Duodenal mucosa (tissue), 2 donors: ENCODE data around the gene MACROD2.

Experiments
- H3K27ac ChIP-seq: one replicate; pipeline ENCODE4 v1.7.0; 2013; ENCODE audit warnings: low read depth, low read length
- H3K27me3 ChIP-seq, 2 donors: one replicate each; pipeline ENCODE4 v1.7.0; 2013; ENCODE audit warnings: low read length in 2 of 2, control low read depth in 1 of 2; ENCODE audit not compliant: insufficient read depth in 2 of 2, control insufficient read depth in 1 of 2
- H3K36me3 ChIP-seq, 2 donors: one replicate each; pipeline ENCODE4 v1.7.0; 2013; ENCODE audit warnings: low read length in 2 of 2, control low read depth in 1 of 2; ENCODE audit not compliant: insufficient read depth in 2 of 2, control insufficient read depth in 1 of 2
- H3K4me1 ChIP-seq, 2 donors: one replicate each; pipeline ENCODE4 v1.7.0; 2013; ENCODE audit warnings: low read length in 2 of 2, control low read depth in 1 of 2; ENCODE audit not compliant: insufficient read depth in 2 of 2, control insufficient read depth in 1 of 2
- H3K4me3 ChIP-seq, 2 donors: one replicate each; pipeline ENCODE4 v1.7.0; 2013; ENCODE audit warnings: low read length in 2 of 2, low read depth in 1 of 2
- H3K9ac ChIP-seq, 2 donors: one replicate each; pipeline ENCODE4 v1.7.0; 2013; ENCODE audit warnings: low read length in 2 of 2, low read depth in 1 of 2
- H3K9me3 ChIP-seq, 2 donors: one replicate each; pipeline ENCODE4 v1.7.0; 2013; ENCODE audit warnings: low read length in 2 of 2, control low read depth in 1 of 2; ENCODE audit not compliant: control insufficient read depth in 1 of 2

MACROD2 gene

DNA sequence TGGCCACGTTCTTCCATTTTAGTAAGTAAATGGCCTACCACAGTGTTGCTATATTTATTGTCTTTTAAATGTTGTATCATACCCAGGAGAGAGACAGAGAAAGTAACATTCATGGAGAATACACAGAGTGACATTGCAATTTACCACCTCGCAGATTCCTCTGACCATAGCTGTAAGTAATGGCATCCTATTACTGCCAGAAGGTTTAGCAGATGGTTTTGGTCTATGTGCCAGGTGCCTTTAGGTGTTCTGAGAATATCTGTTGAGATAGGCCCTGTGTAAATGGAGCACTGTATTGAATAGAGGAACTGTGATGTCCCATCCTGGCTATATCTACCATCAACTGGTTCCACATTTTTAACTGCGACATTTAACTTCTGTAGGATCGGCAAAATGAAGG is 2018.3 kb downstream of the MACROD2 start:
- H3K27ac ChIP-seq: no peak overlapping the region
- no peaks in the 10 kb centered on the region for H3K36me3 ChIP-seq
- H3K9ac ChIP-seq: no peak overlapping the region
- no peaks in the 10 kb centered on the region for H3K4me1 ChIP-seq
- H3K27me3 ChIP-seq: no peaks in the 10 kb centered on the region
- no peaks in the 10 kb centered on the region for H3K9me3 ChIP-seq
- H3K4me3 ChIP-seq: no peak overlapping the region

DNA sequence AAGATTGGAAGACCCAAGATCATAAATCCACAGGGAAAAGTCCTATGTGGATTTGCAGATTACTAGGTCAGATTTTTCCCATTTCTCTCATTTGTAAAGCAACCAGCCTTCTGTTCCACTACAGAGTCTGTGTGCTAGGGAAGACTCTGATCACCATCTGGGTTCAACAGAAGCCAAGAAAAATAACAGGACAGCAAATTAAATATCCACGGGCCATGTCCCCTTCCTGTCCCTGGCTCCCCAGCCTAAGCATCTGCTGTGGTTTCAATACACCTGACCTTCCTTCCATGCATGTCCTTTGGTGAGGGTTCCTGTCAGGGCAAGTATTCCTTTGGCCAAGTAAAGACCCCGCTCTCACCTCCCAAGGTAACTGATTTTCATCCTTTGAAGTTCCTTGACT is 2019.1 kb downstream of the MACROD2 start:
- no peaks in the 10 kb centered on the region for H3K36me3 ChIP-seq
- H3K27ac ChIP-seq: no peak overlapping the region
- H3K4me3 ChIP-seq: no peak overlapping the region
- H3K9ac ChIP-seq: no peak overlapping the region
- no peaks in the 10 kb centered on the region for H3K9me3 ChIP-seq
- no peaks in the 10 kb centered on the region for H3K4me1 ChIP-seq
- H3K27me3 ChIP-seq: no peaks in the 10 kb centered on the region

DNA sequence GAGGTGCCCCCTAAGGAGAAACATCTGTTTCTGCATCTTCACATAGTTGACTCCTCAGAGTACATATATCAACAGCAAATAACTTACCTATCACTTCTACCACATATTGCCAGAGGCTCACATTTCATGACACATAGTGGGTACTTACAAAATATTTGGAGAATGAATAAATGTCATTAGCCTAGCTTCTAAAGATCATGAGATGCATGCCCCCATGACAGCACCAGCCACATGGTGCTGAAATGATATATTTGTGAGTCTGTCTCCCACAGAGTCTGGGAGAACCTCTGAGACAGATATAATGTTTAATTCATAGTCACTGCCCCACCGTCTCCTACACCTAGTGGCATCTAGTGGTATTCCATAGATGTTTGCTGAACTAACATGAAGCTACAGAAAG is 2022.3 kb downstream of the MACROD2 start:
- Histone ChIP-seq H3K36me3 (no peaks in the 10 kb centered on the region), H3K9ac (no peak overlapping the region), H3K27me3 (no peaks in the 10 kb centered on the region), H3K4me1 (no peaks in the 10 kb centered on the region), H3K9me3 (no peaks in the 10 kb centered on the region), H3K27ac (no peak overlapping the region), H3K4me3 (no peak overlapping the region)

DNA sequence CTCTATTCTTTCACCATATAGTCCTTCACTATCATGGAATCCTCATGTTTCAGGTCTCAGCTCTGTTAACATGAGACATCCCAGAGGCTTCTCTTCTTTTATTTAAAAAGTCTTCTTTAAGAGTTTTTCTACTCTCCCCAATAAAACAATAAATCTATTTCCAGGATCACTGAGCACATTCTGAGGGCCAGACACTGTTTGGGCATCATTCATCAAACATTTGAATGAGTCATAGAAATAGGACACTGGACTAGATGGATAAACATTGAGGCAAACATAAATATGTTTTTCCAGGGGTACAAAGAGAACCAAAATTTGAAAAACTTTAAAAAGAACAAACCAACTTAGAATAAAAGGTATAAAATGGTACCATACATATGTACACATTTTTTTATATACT is 2023.6 kb downstream of the MACROD2 start:
- no peaks in the 10 kb centered on the region for H3K9me3 ChIP-seq
- no peak overlapping the region for H3K9ac ChIP-seq
- H3K4me1 ChIP-seq: no peaks in the 10 kb centered on the region
- no peaks in the 10 kb centered on the region for H3K36me3 ChIP-seq
- H3K4me3 ChIP-seq: no peak overlapping the region
- H3K27ac ChIP-seq: no peak overlapping the region
- no peaks in the 10 kb centered on the region for H3K27me3 ChIP-seq

DNA sequence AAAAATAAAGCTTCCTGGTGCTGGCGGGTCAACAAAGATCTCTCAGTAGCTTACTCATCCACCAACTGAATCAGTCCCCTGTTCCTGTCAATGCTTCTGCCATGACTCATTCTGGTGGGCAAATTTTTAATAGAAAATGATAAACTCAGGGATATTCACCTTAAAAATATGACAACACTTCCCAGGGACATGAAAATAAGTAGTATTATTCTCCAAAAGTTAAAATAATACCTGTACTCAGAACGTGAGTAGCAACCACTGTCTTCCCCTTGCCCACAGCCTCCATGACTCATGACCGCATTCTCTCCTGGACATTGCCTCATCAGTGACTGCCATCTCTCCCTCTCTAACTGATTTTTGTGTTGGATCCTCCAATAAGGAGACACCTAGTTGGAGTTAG is 2025.7 kb downstream of the MACROD2 start:
- H3K36me3 ChIP-seq: no peaks in the 10 kb centered on the region
- H3K9ac ChIP-seq: no peak overlapping the region
- no peak overlapping the region for H3K27ac ChIP-seq
- H3K4me1 ChIP-seq: no peaks in the 10 kb centered on the region
- H3K27me3 ChIP-seq: no peaks in the 10 kb centered on the region
- no peaks in the 10 kb centered on the region for H3K9me3 ChIP-seq
- no peak overlapping the region for H3K4me3 ChIP-seq

DNA sequence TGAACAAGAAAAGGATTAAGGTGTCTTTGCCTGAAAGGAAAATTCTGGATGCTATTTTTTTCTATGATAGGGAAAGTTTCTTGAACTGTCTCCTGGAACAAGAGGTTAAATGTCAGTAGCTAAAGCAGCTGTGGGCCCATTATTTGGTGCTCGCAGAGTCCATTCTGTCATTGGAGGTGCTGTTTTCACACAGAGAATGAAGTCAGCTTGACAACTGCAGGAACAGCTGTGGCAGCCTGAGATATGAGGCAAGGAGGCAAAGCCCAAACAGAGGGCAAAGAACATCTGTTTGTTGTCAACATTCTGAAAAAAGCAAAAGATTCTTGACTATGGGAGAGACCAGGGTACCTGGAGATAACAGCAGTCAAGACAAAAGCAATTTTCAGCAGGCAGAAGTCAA is 2029.8 kb downstream of the MACROD2 start:
- Histone ChIP-seq H3K4me1 (no peaks in the 10 kb centered on the region), H3K9ac (no peak overlapping the region), H3K4me3 (no peak overlapping the region), H3K9me3 (no peaks in the 10 kb centered on the region), H3K36me3 (no peaks in the 10 kb centered on the region), H3K27me3 (no peaks in the 10 kb centered on the region), H3K27ac (no peak overlapping the region)

DNA sequence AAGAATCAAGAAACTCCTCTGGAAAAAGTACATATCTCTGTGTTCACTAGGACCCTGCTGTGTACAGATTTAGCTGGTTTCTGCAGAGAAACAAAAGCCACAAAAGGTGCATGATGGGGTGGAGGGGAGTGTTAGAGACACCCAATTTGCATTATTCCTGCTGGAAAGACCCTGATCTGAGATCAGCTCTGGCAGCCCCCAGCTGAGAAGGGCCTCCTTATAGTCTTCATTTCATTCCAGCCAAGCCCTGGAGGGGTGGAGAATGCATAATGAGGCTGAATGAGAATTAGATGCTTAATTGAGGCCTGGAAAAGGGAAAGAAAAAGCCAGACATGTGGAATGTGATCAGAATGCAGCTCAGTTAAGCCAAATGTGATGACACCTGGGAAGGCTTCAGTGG is 2032.4 kb downstream of the MACROD2 start:
- Histone ChIP-seq H3K9ac (no peak overlapping the region), H3K27me3 (no peaks in the 10 kb centered on the region), H3K36me3 (no peaks in the 10 kb centered on the region), H3K4me3 (no peak overlapping the region), H3K9me3 (no peaks in the 10 kb centered on the region), H3K4me1 (no peaks in the 10 kb centered on the region), H3K27ac (no peak overlapping the region)

DNA sequence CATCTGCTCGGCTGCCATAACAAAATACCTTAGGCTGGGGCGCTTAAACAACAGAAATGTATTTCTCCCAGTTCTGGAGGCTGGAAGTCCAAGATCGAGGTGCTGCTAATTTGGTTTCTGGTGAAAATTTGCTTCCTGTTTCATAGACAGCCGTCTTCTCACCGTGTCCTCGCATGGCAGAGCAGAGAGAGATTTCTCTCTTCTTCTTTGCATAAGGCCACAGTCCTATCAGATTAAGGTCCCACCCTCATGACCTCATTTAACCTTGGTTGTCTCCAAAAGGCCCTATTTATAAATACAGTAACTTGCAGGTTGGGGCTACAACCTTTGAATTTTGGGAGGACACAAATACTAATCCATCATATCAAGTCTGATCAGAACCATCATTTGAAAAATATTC is 2033.6 kb downstream of the MACROD2 start:
- H3K36me3 ChIP-seq: no peaks in the 10 kb centered on the region
- H3K9me3 ChIP-seq: no peaks in the 10 kb centered on the region
- no peaks in the 10 kb centered on the region for H3K4me1 ChIP-seq
- H3K27ac ChIP-seq: no peak overlapping the region
- no peaks in the 10 kb centered on the region for H3K27me3 ChIP-seq
- no peak overlapping the region for H3K9ac ChIP-seq
- H3K4me3 ChIP-seq: no peak overlapping the region

DNA sequence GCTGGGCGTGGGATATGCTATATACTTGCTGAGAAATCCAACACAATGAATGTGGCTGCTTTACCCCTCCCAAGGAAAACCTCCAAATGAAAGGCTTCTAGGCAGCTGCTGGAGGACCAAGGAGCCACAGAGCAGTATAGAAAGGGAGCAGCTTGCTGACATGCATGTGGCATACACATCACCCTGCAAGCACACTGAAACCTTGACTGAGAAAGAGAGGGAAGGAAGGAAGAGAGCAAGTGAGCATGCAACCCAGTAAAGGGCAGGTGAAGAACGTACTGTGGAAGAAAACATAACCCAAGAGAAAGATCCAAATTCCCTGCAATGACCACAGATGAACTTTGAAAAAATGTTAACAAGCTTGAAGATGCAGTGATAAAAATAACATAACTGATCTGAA is 2034.9 kb downstream of the MACROD2 start:
- no peak overlapping the region for H3K27ac ChIP-seq
- H3K9me3 ChIP-seq: no peaks in the 10 kb centered on the region
- no peaks in the 10 kb centered on the region for H3K27me3 ChIP-seq
- H3K36me3 ChIP-seq: no peaks in the 10 kb centered on the region
- no peak overlapping the region for H3K4me3 ChIP-seq
- no peak overlapping the region for H3K9ac ChIP-seq
- H3K4me1 ChIP-seq: no peaks in the 10 kb centered on the region

DNA sequence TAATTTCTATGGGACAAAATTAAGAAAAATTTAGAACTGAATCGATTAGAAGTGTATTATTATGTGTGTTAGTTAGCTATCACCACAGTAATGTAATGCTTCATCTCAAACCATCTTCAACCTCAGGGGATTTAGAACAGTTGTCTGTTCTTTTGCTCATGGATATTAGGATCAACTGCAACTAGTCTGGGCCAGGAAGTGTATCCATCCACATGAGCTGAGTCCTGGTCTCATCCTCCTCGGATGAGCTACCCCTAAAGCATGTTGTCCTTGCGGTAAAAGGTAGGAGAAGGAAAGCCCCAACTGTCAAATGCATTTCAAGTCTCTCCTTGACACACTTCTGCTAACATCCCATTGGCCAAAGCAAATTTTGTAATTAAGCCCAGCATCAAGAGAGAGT is 2040.3 kb downstream of the MACROD2 start:
- H3K4me3 ChIP-seq: no peak overlapping the region
- no peaks in the 10 kb centered on the region for H3K27me3 ChIP-seq
- no peaks in the 10 kb centered on the region for H3K4me1 ChIP-seq
- H3K9me3 ChIP-seq: no peaks in the 10 kb centered on the region
- H3K9ac ChIP-seq: no peak overlapping the region
- no peak overlapping the region for H3K27ac ChIP-seq
- H3K36me3 ChIP-seq: no peaks in the 10 kb centered on the region

DNA sequence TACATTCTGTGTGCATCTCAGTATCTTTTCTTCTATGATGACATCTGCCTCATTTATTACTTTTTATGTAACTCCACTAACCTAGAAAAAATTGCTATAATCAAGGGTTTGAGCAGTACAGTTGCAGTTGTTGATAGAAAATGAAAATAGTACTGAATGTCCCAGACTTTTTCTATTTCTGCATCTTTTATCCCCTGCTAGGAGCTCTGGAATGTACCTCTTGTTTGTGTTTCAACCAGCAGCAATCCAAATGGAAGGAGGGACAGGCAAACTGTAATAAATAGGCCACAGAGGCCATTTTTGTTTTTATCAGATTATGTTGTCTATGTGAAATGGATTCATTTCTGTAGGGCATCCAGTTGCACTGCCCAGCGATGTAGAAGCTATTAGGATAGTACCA is 2041.0 kb downstream of the MACROD2 start:
- H3K4me1 ChIP-seq: no peaks in the 10 kb centered on the region
- H3K27ac ChIP-seq: no peak overlapping the region
- H3K36me3 ChIP-seq: no peaks in the 10 kb centered on the region
- H3K9ac ChIP-seq: no peak overlapping the region
- no peaks in the 10 kb centered on the region for H3K9me3 ChIP-seq
- no peak overlapping the region for H3K4me3 ChIP-seq
- no peaks in the 10 kb centered on the region for H3K27me3 ChIP-seq
